HG03135 (cell line): Measurements from ENCODE around the gene PEX11G.
"Not testable (repeated sequence)": the region's sequence is repeated elsewhere in the genome, so short reads cannot be mapped to it uniquely, and the experiment has no call there.

Source experiments
- ATAC-seq: cut with Tn5 transposase; IDR thresholded peaks from one replicate; pipeline ENCODE4 v1.9.1; 2021; ENCODE audit warnings: mild to moderate bottlenecking, moderate library complexity; ENCODE audit not compliant: unreplicated experiment

Gene PEX11G

DNA sequence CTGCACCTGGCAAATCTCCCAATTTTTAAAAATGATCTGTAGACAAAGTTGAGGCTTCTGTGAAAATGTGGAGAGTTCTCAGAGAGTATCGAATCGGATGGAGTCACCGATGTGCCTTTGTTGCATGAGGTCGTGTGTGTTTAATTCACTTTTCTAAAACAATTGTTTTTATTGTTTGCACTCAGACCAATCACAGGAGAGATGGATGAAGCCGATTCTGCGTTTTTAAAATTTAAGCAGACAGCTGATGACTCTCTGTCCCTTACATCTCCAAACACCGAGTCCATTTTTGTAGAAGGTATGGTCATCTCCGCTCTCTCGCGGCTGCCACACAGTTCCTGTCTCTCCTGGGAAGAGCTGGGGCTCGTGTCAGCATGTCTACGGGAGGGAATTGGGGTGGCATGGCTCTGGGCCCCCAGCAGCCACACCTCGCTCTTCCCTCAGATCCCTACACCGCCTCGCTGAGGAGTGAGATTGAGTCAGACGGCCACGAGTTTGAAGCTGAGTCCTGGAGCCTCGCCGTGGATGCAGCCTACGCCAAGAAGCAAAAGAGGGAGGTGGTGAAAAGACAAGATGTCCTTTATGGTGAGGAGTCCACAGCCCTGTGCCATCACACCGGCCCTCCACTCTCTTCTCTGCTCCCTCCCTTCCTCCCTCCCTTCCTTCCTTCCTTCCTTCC, 47.2 kb downstream of the PEX11G start:
- ATAC-seq, result no peak

DNA sequence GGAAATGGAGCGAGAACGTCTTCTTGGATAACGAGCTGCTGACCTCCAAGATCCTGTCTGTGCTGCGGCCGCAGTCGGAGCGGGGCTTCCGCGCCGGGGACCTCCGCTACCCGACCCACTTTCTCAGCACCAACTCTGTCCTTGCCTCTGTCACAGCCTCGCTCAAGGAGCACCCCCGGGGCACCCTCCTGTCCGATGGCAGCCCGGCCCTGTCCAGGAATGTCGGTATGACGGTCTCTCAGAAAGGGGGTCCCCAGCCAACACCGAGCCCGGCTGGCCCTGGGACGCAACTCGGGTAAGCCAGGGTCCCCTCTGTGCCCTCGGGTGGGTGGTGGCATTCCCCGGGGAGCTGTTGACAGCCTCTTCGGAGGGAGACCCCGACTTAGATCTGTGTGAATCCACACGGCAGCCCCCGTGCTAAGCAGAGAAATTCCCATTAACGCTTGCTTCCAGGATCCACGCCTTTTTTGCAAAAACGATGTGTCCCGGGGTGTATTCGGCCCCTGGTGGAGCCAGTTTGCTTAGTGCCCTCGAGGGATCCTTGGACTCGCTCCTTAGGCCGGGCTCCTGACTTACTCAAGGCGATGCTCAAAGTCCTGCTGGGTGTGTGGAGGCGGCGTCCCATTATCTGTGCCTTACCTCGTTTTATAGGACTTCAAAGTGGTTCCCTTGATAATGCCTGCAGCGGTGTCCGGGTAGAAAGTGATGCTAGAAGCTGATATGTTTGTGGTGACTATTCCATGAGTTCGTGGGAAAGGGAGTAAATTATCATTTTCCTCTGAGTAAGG, 48.5 kb downstream of the PEX11G start:
- ATAC-seq, result no peak

DNA sequence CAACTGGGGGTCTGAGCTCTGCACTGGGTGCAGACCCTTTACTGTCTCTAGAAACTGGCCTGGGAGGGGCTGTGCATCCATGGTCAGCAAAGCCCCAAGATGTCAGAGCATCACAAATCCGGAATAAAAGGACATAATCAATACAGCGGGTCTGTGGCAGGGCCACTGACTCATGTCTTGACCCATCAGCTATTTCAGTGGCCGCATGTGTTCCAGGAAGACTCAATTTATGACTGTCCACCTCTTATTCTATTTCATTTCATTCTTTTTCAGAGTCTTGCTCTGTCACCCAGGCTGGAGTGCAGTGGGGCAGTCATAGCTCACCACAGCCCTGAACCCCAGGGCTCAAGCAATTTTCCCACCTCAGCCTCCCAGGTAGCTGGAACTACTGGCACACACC, 53.2 kb downstream of the PEX11G start:
- ATAC-seq, result no peak

DNA sequence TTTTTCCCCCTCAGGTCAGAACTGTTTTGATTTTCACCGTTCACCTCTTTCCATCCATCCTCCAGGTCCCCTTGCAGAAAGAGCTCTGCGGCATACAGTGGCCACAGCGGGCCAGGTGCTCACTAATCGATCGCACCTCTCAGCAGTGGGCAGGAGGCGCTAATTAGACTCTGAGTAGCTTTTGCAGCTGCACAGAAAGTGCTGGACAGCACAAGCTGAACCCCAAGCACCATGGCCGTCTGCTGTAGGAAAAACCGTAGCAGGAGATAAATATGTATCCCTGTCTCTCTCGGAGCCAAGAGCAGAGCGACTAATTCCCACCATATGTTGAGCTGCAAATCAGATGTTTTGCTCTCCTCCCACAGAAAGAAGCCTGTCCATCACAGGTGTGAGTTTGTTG, 54.4 kb downstream of the PEX11G start:
- no peak for ATAC-seq

DNA sequence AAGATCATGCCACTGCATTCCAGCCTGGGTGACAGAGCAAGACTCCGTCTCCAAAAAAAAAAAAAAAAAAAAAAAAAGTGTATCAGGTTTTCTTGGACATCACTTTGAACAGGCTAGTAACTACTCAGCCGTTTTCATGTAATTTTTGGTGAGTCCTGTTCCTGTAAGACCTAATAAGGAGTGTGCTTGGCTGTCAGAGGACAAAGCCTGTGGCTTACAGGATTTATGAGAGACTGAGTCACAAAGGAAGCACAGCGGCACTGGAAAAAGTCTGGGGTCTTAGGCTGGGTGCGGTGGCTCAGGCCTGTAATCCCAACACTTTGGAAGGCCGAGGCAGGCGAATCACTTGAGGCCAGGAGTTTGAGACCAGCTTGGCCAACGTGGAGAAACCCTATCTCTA, 55.4 kb downstream of the PEX11G start:
- ATAC-seq, result not testable (repeated sequence)

DNA sequence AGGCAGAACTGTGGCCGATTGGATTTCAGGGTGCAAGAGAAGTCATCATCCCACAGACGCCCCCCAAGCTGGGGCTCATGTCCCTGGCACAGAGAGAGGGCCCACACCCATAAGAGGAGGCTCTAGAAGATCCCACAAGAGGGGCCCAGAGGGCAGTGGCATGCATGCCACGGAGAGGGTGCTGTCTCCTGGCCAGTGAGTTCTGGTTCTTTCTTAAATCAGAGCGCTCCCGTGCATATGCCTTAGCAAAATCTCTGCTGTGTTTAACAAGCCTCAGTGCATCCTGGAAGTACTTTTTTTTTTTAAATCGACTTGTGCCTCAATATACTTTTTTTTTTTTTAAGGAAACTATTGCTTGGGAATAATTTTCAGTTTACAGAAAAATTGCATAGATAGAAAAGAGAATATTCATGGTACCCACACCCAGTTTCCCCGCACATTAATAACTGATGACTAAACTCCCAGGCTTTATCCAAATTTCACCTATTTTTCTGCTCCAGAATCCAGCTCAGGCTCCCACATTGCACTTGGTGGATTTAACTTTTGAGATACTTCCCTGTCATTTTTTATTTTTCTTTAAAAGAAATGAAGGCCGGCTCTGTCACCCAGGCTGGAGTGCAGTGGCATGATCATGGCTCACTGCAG, 59.1 kb downstream of the PEX11G start:
- ATAC-seq, result no peak

DNA sequence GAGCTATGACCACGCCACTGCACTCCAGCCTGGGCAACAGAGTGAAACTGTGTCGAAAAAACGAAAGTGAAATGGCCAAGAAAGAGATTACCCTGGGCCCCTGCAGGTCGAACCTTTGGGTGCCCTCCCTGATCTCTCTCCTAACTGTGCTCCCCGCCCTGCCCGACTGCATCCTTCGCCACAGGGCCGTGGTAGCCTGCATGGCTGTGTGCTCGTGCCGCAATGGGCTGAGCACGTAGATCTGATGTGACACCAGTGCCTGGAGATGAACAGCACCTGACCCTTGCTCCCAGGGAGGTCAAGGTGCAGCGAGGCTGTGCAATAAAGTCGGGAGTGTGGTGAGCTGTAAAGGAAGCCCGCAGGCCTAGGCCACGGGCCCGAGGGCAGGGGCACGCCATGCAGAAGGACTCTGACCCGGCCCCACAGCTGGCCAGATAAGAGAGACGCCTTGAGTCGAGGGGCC, 60.2 kb downstream of the PEX11G start:
- no peak for ATAC-seq

DNA sequence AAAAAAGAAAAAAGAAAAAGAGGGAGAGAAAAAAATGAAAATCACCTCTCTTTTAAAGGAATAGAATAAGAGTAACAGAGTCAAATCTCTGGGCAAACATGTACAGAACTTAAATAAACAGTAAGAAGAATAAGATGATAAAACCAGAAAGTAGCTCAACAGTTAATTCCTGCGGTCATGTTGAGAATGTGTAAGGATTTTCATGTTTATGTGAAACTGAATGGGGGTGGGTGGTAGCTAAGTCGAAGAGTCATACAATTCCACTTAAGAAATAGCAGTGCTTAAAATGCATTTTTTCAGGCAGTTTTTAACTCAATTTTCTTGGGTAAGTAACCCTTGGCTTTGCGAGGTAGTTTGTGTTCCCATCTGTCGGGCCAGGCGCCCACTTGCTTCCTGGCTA, 60.9 kb downstream of the PEX11G start:
- ATAC-seq, result no peak

DNA sequence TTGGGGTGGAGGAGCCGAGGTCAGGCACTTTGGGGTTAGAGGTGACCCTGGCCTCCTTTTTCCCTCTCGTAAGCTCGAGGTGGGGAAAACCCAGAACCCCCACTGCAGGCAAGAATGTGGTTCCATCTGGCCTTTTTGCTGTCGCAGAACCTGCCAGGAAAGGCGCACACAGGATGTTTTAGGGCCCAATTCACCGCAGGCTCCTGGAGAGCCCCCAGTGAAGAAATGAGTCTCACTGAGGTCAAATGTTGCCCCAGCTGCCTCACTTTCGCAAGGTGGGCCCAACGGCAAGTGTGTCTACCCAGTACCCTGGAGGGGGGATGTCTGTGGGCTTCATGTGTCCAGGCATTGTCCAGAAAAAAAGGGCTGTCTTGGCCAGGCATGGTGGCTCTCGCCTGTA, 61.8 kb downstream of the PEX11G start:
- ATAC-seq, result no peak
